K562 (cell line): ENCODE data around the gene TSC1. TPM values are rescaled to one million over a fixed set of nuclear protein-coding genes. Genes with fewer than 3 reads are reported as not detected.

Experiments
- ATAC-seq: fragments of 200-7000 bp; cut with Tn5 transposase; 3 replicates; pipeline ENCODE4 v1.9.1; 2020; ENCODE audit warnings: moderate library complexity
- BruUV-seq: library from RNA; stranded (reverse); fragments of 400-500 nt; replicated peaks from 2 replicates; lab custom pipeline; 2021; lab: Mats Ljungman, UMichigan
- CTCF ChIA-PET: fragments of 300-600 bp; formaldehyde crosslinking; extraction: SDS; loops from one replicate; lab custom pipeline; 2021; ENCODE audit warnings: low intra/inter-chr PET ratio; lab: Yijun Ruan, JAX
- POLR2A ChIA-PET: fragments of 300-600, 350-650 bp; sonication (Branson Sonifier 250); formaldehyde crosslinking; extraction: SDS; loops from one replicate; lab custom pipeline; 2021; ENCODE audit warnings: antibody characterized with exemption, inconsistent platforms; lab: Yijun Ruan, JAX
- DNase-seq, 4 experiments: peaks; one replicate each; pipeline versions ENCODE4 v3.0.0 to v3.0.0-alpha.2; 2011 to 2018; ENCODE audit warnings: low spot score in 3 of 4, mixed read lengths in 3 of 4; ENCODE audit errors: extremely low read depth in 1 of 4
- FAIRE-seq: peaks from 2 replicates; lab custom pipeline; 2011; peaks lifted over from hg19 to GRCh38; lab: Jason Lieb, UNC
- H2AFZ ChIP-seq: 2 replicates; pipeline ENCODE4 v1.6.0; 2011; ENCODE audit warnings: low read depth, low read length, control low read depth, inconsistent platforms
- H3K27ac ChIP-seq: fragments of 200-600 bp; 3 replicates; pipeline ENCODE4 v1.8.0; 2011; ENCODE audit warnings: low read depth, mild to moderate bottlenecking, control low read depth, inconsistent platforms, low read length, moderate library complexity, mixed read lengths; ENCODE audit errors: extremely low read depth
- H3K27me3 ChIP-seq, 2 experiments: fragments of 300-600 bp in 1 of 2; 2 replicates in 1 of 2; 3 replicates in 1 of 2; pipeline versions ENCODE4 v1.6.0 to v1.8.0; 2011; ENCODE audit warnings: inconsistent platforms in 2 of 2, low read length in 2 of 2, mild to moderate bottlenecking in 1 of 2, mixed read lengths in 1 of 2, moderate library complexity in 1 of 2; ENCODE audit not compliant: control insufficient read depth in 2 of 2, insufficient read depth in 2 of 2
- H3K36me3 ChIP-seq: fragments of 300-600 bp; 3 replicates; pipeline ENCODE4 v1.8.0; 2011; ENCODE audit warnings: mild to moderate bottlenecking, low read length, inconsistent platforms; ENCODE audit not compliant: control insufficient read depth, insufficient read depth
- H3K4me1 ChIP-seq, 2 experiments: fragments of 200-600 bp in 1 of 2; replicated peaks in 1 of 2; 2 replicates in 1 of 2; 3 replicates in 1 of 2; pipeline versions ENCODE4 v1.5.1 to v1.8.0; 2011; ENCODE audit warnings: inconsistent platforms in 2 of 2, low read length in 2 of 2, mild to moderate bottlenecking in 1 of 2, mixed read lengths in 1 of 2, moderate library complexity in 1 of 2; ENCODE audit not compliant: control insufficient read depth in 2 of 2, insufficient read depth in 2 of 2
- H3K4me2 ChIP-seq: 2 replicates; pipeline ENCODE4 v1.6.1; 2011; ENCODE audit warnings: low read length, control low read depth, inconsistent platforms, mixed read lengths; ENCODE audit not compliant: insufficient read depth
- H3K4me3 ChIP-seq: fragments of 200-600 bp; sonication (generic), shearing (Covaris generic); 2 replicates; pipeline ENCODE4 v1.5.1; 2016; ENCODE audit warnings: control low read depth, inconsistent platforms
- H3K79me2 ChIP-seq: fragments of 200-600 bp; 3 replicates; pipeline ENCODE4 v1.8.0; 2011; ENCODE audit warnings: low read length, inconsistent platforms; ENCODE audit not compliant: control insufficient read depth, insufficient read depth
- H3K9ac ChIP-seq, 2 experiments: 2 replicates each; pipeline versions ENCODE4 v1.6.0 to v1.6.1; 2011; ENCODE audit warnings: low read depth in 2 of 2, low read length in 2 of 2, control low read depth in 1 of 2, inconsistent platforms in 1 of 2, mild to moderate bottlenecking in 1 of 2, mixed read lengths in 1 of 2; ENCODE audit not compliant: insufficient read depth in 1 of 2
- H3K9me1 ChIP-seq: one replicate; pipeline ENCODE4 v1.6.0; 2011; ENCODE audit warnings: inconsistent platforms, mild to moderate bottlenecking, low read length, moderate library complexity; ENCODE audit not compliant: control insufficient read depth, insufficient read depth
- H3K9me3 ChIP-seq: replicated peaks from 2 replicates; pipeline ENCODE4 v1.5.1; 2011; ENCODE audit warnings: low read depth, low read length, inconsistent platforms; ENCODE audit not compliant: control insufficient read depth, insufficient read depth
- H4K20me1 ChIP-seq: replicated peaks from 2 replicates; pipeline ENCODE4 v1.6.1; 2011; ENCODE audit warnings: low read length, inconsistent platforms, mixed read lengths; ENCODE audit not compliant: control insufficient read depth, insufficient read depth
- CBX3 ChIP-seq, 2 experiments: IDR thresholded peaks; 1 replicate in 1 of 2; 2 replicates in 1 of 2; pipeline ENCODE4 v1.6.1; 2012; ENCODE audit warnings: inconsistent platforms in 2 of 2, low read length in 2 of 2, borderline replicate concordance in 1 of 2, control low read depth in 1 of 2
- DNMT1 ChIP-seq: fragments of 450-650 bp; IDR thresholded peaks from 2 replicates; pipeline ENCODE4 v1.6.1; 2016; ENCODE audit warnings: antibody characterized with exemption, mild to moderate bottlenecking
- GTF2B ChIP-seq: IDR thresholded peaks from 2 replicates; pipeline ENCODE4 v1.6.1; 2011; ENCODE audit not compliant: insufficient read length; ENCODE audit errors: extremely low read depth
- JUN ChIP-seq, 2 experiments: sonication (generic) in 1 of 2; formaldehyde crosslinking in 1 of 2; IDR thresholded peaks; 2 replicates each; pipeline versions ENCODE4 v1.6.1 to v1.8.0; 2012 to 2022; ENCODE audit warnings: borderline replicate concordance in 2 of 2, mild to moderate bottlenecking in 2 of 2, improper control_type of control experiment in 1 of 2, low read depth in 1 of 2, low read length in 1 of 2, missing genetic modification reagents in 1 of 2
- JUNB ChIP-seq: fragments of 450-650 bp; formaldehyde crosslinking; conservative IDR thresholded peaks from 2 replicates; pipeline ENCODE4 v1.4.0; 2020; ENCODE audit warnings: mild to moderate bottlenecking
- JUND ChIP-seq, 2 experiments: IDR thresholded peaks; 2 replicates in 1 of 2; 3 replicates in 1 of 2; pipeline ENCODE4 v1.6.1; 2011; ENCODE audit warnings: borderline replicate concordance in 2 of 2, low read depth in 2 of 2, low read length in 2 of 2, improper control_type of control experiment in 1 of 2, missing biosample characterization in 1 of 2, missing genetic modification characterization in 1 of 2, missing genetic modification reagents in 1 of 2
- MBD1 ChIP-seq: fragments of 250-450 bp; sonication (Bioruptor Pico); IDR thresholded peaks from 2 replicates; pipeline ENCODE4 v1.8.0; 2022; ENCODE audit warnings: inconsistent platforms
- NFIC ChIP-seq: fragments of 450-650 bp; IDR thresholded peaks from 2 replicates; pipeline ENCODE4 v1.6.1; 2017; ENCODE audit warnings: mild to moderate bottlenecking, inconsistent platforms
- SIRT6 ChIP-seq: IDR thresholded peaks from one replicate; pipeline ENCODE4 v1.6.1; 2012; ENCODE audit warnings: low read depth, mild to moderate bottlenecking, control low read depth, inconsistent platforms, low read length, moderate library complexity
- SMAD4 ChIP-seq: fragments of 250-450 bp; sonication (Bioruptor Pico); conservative IDR thresholded peaks from 2 replicates; pipeline ENCODE4 v1.8.0; 2021; ENCODE audit warnings: inconsistent platforms, mild to moderate bottlenecking, moderate library complexity
- ZC3H4 ChIP-seq: sonication (generic); formaldehyde crosslinking; IDR thresholded peaks from 2 replicates; pipeline ENCODE4 v1.9.0; 2021; ENCODE audit warnings: missing genetic modification reagents, borderline replicate concordance
- ZKSCAN1 ChIP-seq: fragments of 150-350 bp; IDR thresholded peaks from 2 replicates; pipeline ENCODE4 v1.6.1; 2016; ENCODE audit warnings: low read depth, low read length
- ZNF436 ChIP-seq: fragments of 250-450, 450-650 bp; sonication (Bioruptor Pico); formaldehyde crosslinking; IDR thresholded peaks from 2 replicates; pipeline ENCODE4 v1.7.0; 2020; ENCODE audit warnings: mild to moderate bottlenecking
- WGBS: fragments of 100-300 bp; shearing (Covaris generic); methylation state at CpG from one replicate; pipeline ENCODE4 v1.1.6; 2016; ENCODE audit warnings: low coverage, mixed read lengths; ENCODE audit not compliant: insufficient coverage; ENCODE audit errors: missing lambda C conversion rate; 5-methylcytosine and 5-hydroxymethylcytosine counted together
- in situ Hi-C: fragments of 300-500 bp; cut with MboI; formaldehyde crosslinking; loops from 4 replicates; pipeline ENCODE4 v1.15.0; 2018; ENCODE audit warnings: inconsistent platforms, mixed read lengths
- intact Hi-C: fragments of 100-400 bp; cut with micrococcal nuclease; formaldehyde crosslinking; loops from 2 replicates; pipeline ENCODE4 v1.14.2; 2022
- polyA plus RNA-seq, 8 experiments: library from polyadenylated mRNA; depleted of rRNA in 4 of 8; stranded (reverse) in 5 of 8; unstranded in 3 of 8; fragments of >200 nt; fragmentation: Nextera tagmentation in 2 of 8; fragmentation: Illumina TruSeq in 1 of 8; extraction: Ambion mirVana in 2 of 8; extraction: Trizol in 1 of 8; gene quantifications; 2 replicates each; pipeline versions ENCODE4 v1.2.1 to v1.2.3, GENCODE V29; 2011 to 2014; ENCODE audit warnings: inconsistent platforms in 1 of 8, missing spikeins in 1 of 8
- total RNA-seq, 7 experiments: library from RNA; depleted of rRNA in 6 of 7; stranded (reverse); fragments of >200 nt in 6 of 7; fragmentation: Illumina TruSeq in 2 of 7; extraction: Trizol in 2 of 7; gene quantifications; 2 replicates each; pipeline versions ENCODE4 v1.2.1 to v1.2.3, GENCODE V29; 2011 to 2021; ENCODE audit warnings: low replicate concordance in 1 of 7
- TF ChIP-seq, protein P1 (sequence below): sonication (generic); formaldehyde crosslinking; IDR thresholded peaks from 2 replicates; pipeline ENCODE4 v1.5.0; 2020; ENCODE audit warnings: missing genetic modification reagents

The TSC1 gene
- total and polyA plus RNA-seq, 9 of the 15 experiments (the other 6 are each of a cell fraction or from before 2014, with no cell fraction given), result 6.9 to 37.6 (median 18.6) TPM

- TF ChIP-seq GTF2B, result no peak
- TF ChIP-seq JUN (IDR thresholded peaks at IDR 0.05; ENCODE audit: borderline replicate concordance, low read depth, low read length), result 0 out of 2 replicates have a peak, but pooled peaks have one; percentile 13
- no peak for TF ChIP-seq JUN (CRISPR knock-in tag; IDR thresholded peaks at IDR 0.05; ENCODE audit: borderline replicate concordance)
- TF ChIP-seq CBX3 (IDR thresholded peaks at IDR 0.05; ENCODE audit: borderline replicate concordance in 1 of 2, low read length in 2 of 2), result no peak
- TF ChIP-seq ZC3H4 (CRISPR knock-in tag), result no peak
- 0 out of 2 replicates have a peak, but pooled peaks have one; percentile 26 for TF ChIP-seq JUND (IDR thresholded peaks at IDR 0.05; ENCODE audit: borderline replicate concordance, low read depth, low read length)
- 0 out of 3 replicates have a peak, but pooled peaks have one; percentile 56 for TF ChIP-seq JUND (tag; IDR thresholded peaks at IDR 0.05; ENCODE audit: borderline replicate concordance, low read depth, low read length)
- TF ChIP-seq ZKSCAN1, result no peak
- TF ChIP-seq SMAD4 (CRISPR knock-in tag), result no peak
- TF ChIP-seq DNMT1, result no peak
Observed at GRCh38 chr9:132946631-132947295, 2.3 kb upstream of the TSC1 start (continued).

DNA sequence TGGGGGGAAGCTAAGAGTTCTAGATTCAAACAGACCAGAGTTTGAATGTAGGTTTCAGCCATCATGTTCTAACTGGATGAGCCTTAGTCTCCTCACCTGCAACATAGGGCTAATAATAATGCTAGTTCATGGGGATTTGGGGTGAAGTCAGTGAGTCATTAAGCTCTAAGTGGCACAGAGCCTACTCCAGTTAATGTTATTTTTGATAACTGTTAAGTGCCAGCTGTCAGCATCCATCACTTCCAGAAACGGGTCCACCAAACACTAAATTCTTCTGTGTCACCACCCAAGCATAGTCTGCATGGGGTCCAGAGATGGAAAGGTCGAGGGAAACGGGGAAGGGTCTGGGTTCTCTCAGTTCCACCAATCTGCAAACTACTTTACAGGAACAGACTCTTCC is 1.8 kb upstream of the TSC1 start:
- intact Hi-C loops, result no loop called here
- TF ChIP-seq, protein P1, sequence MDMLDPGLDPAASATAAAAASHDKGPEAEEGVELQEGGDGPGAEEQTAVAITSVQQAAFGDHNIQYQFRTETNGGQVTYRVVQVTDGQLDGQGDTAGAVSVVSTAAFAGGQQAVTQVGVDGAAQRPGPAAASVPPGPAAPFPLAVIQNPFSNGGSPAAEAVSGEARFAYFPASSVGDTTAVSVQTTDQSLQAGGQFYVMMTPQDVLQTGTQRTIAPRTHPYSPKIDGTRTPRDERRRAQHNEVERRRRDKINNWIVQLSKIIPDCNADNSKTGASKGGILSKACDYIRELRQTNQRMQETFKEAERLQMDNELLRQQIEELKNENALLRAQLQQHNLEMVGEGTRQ (CRISPR knock-in tag), result no peak
- TF ChIP-seq SIRT6 (no peak), JUNB (CRISPR knock-in tag) (no peak), ZNF436 (CRISPR knock-in tag) (no peak), MBD1 (CRISPR knock-in tag) (no peak), NFIC (no peak)
- H3K4me1 ChIP-seq, result peaks cover 16 to 29% of the 10 kb centered on the region in 2 experiments
- H3K4me3 ChIP-seq, result no peak overlapping the region
- in situ Hi-C loops, result no loop called here
- ChIA-PET CTCF (no interaction called here), POLR2A (interaction anchor here (0.5 to 0.6 kb wide), 2 partner anchors 62 to 828 kb away, joined by 3 read pairs; no protein-coding TSS in a partner anchor)
- H3K36me3 ChIP-seq, result no peaks in the 10 kb centered on the region
- ATAC-seq (no peak), FAIRE-seq (no peak), DNase-seq (no peak)
- H3K9me1 ChIP-seq, result no peaks in the 10 kb centered on the region
- no peaks in the 10 kb centered on the region for H4K20me1 ChIP-seq
- peaks cover 32% of the 10 kb centered on the region for H3K79me2 ChIP-seq
- 13% methylated on average over 3 of the region's 3 CpGs for WGBS
- no peaks in the 10 kb centered on the region for H3K9me3 ChIP-seq
- no peak overlapping the region for H3K4me2 ChIP-seq
- no peak overlapping the region; a peak in 1 of 4 replicates for H3K9ac ChIP-seq
- H2AFZ ChIP-seq, result peak overlapping the region; percentile 70
- H3K27ac ChIP-seq, result no peak overlapping the region
- no TSS peak for BruUV-seq
- no peaks in the 10 kb centered on the region for H3K27me3 ChIP-seq
